ENCODE results near the gene RAPGEF5.
A peak's percentile ranks its signal among the peaks of the same experiment; 100 is the strongest.

Gene RAPGEF5

GRCh38 chr7:22375359-22376048 lies 18.6 kb upstream of the RAPGEF5 start:
- no peak for DNase-seq

- no peak for DNase-seq
These were observed 17.0 kb upstream of the RAPGEF5 start for GRCh38 chr7:22373911-22374310.

- no peak for DNase-seq
These were observed 16.4 kb upstream of the RAPGEF5 start for GRCh38 chr7:22373388-22373787.

GRCh38 chr7:22372863-22373262 lies 15.9 kb upstream of the RAPGEF5 start:
- DNase-seq = no peak

- no peak for DNase-seq
These were observed 14.9 kb upstream of the RAPGEF5 start for GRCh38 chr7:22371878-22372277.

GRCh38 chr7:22364900-22365299 lies 7.9 kb upstream of the RAPGEF5 start:
- peak; percentile 58 for DNase-seq

GRCh38 chr7:22363756-22364422 lies 6.9 kb upstream of the RAPGEF5 start:
- peak; percentile 22 for DNase-seq

- DNase-seq = no peak
These were observed 4.8 kb upstream of the RAPGEF5 start for GRCh38 chr7:22361795-22362194.

- DNase-seq = no peak
These were observed 4.4 kb upstream of the RAPGEF5 start for GRCh38 chr7:22361320-22361719.

GRCh38 chr7:22358820-22359697 lies 2.1 kb upstream of the RAPGEF5 start:
- no peak for DNase-seq

GRCh38 chr7:22357311-22358175 lies 589 bp upstream of the RAPGEF5 start:
- DNase-seq = no peak

- no peak for DNase-seq
These were observed 803 bp downstream of the RAPGEF5 start for GRCh38 chr7:22356010-22356691.

GRCh38 chr7:22355620-22356009 lies 1.3 kb downstream of the RAPGEF5 start:
- DNase-seq = no peak

- DNase-seq = no peak
These were observed 2.5 kb downstream of the RAPGEF5 start for GRCh38 chr7:22354462-22354861.

GRCh38 chr7:22352887-22353286 lies 4.1 kb downstream of the RAPGEF5 start:
- no peak for DNase-seq

GRCh38 chr7:22351878-22352277 lies 5.1 kb downstream of the RAPGEF5 start:
- no peak for DNase-seq

- no peak for DNase-seq
These were observed 5.6 kb downstream of the RAPGEF5 start for GRCh38 chr7:22351329-22351692.

- DNase-seq = no peak
These were observed 6.3 kb downstream of the RAPGEF5 start for GRCh38 chr7:22350466-22351328.

- DNase-seq = no peak
These were observed 8.6 kb downstream of the RAPGEF5 start for GRCh38 chr7:22348379-22348778.

- DNase-seq = no peak
These were observed 10.4 kb downstream of the RAPGEF5 start for GRCh38 chr7:22346383-22347107.

Data from NCI-H2171 (cell line).